ENCODE data around the gene TMEM174. TPM values are rescaled to one million over a fixed set of nuclear protein-coding genes. Genes with fewer than 3 reads are reported as not detected.

Gene TMEM174, protein sequence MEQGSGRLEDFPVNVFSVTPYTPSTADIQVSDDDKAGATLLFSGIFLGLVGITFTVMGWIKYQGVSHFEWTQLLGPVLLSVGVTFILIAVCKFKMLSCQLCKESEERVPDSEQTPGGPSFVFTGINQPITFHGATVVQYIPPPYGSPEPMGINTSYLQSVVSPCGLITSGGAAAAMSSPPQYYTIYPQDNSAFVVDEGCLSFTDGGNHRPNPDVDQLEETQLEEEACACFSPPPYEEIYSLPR
- total RNA-seq, result not detected

DNA sequence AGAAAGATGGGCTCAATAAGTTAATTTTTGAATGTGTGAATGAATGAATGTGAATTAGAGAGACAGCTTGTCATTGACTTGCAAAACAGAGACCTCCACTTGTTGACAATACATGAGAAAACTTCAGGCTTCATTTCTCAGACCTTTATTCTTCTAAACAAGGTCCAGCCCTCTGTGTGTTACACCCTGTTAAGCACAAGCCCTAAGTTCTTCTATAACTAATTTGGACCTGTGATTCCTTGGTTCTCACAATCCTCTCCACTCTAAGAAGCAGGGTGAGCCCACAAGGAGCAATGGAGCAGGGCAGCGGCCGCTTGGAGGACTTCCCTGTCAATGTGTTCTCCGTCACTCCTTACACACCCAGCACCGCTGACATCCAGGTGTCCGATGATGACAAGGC, at the start of gene TMEM174:
TMEM174 (plus strand) TSS at position 243 of the 400 bp plus-strand sequence; CDS start at position 294, 51 bp downstream.
- no peak for DNase-seq (ENCODE audit: low spot score)

DNA sequence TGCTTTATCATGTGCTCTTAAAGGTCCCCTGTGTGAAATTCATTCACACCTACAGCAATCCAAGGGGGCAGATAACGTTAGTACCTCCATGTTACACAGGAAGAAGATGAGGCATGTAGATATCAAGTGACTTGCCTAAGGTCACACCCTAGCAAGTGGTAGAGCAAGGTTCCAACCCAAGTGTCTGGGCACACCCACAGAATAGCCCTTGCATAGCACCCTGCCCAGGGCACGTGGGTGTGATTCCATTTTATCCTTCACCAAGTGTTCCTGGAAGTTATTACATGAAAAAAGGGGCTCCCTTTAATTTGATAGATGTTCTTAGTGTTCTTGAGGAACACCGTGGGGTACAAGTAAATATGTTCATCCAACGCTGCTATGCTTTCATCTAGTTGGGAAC, 47.7 kb upstream of the TMEM174 start:
- no peak for DNase-seq (ENCODE audit: low spot score)

- no peak for DNase-seq (ENCODE audit: low spot score)
These were observed 46.6 kb upstream of the TMEM174 start for GRCh38 chr5:73126381-73126780.

- DNase-seq (ENCODE audit: low spot score), result no peak
These were observed 46.0 kb upstream of the TMEM174 start for GRCh38 chr5:73126957-73127356.

GRCh38 chr5:73129143-73129542, 43.9 kb upstream of the TMEM174 start:
- no peak for DNase-seq (ENCODE audit: low spot score)

- DNase-seq (ENCODE audit: low spot score), result no peak
These were observed 42.2 kb upstream of the TMEM174 start for GRCh38 chr5:73130811-73131210.

GRCh38 chr5:73131711-73132425, 41.1 kb upstream of the TMEM174 start:
- DNase-seq (ENCODE audit: low spot score), result no peak

DNA sequence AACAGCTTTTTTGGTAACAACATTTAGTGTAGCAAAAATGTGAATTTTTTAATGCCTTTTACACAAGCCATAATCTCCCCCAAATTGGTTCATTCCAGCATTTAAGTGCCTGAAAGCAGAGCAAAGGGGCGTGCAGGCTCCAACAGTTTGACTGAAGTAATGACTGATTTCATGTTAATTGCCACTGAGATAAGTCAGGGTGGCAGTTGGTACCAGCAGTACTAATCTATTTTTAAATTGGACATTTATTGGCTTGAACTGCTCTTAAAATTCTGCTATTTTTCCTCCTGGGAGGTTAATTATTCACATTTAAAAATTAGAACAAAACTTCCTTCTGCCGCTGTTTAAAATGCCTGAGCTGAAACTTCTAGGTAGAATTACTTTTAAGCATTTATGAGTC, 40.2 kb upstream of the TMEM174 start:
- DNase-seq (ENCODE audit: low spot score), result no peak

GRCh38 chr5:73135021-73135420, 38.0 kb upstream of the TMEM174 start:
- no peak for DNase-seq (ENCODE audit: low spot score)

- no peak for DNase-seq (ENCODE audit: low spot score)
These were observed 37.5 kb upstream of the TMEM174 start for GRCh38 chr5:73135429-73136054.

GRCh38 chr5:73136055-73136562, 36.9 kb upstream of the TMEM174 start:
- DNase-seq (ENCODE audit: low spot score), result no peak

- no peak for DNase-seq (ENCODE audit: low spot score)
These were observed 35.1 kb upstream of the TMEM174 start for GRCh38 chr5:73137563-73138530.

DNA sequence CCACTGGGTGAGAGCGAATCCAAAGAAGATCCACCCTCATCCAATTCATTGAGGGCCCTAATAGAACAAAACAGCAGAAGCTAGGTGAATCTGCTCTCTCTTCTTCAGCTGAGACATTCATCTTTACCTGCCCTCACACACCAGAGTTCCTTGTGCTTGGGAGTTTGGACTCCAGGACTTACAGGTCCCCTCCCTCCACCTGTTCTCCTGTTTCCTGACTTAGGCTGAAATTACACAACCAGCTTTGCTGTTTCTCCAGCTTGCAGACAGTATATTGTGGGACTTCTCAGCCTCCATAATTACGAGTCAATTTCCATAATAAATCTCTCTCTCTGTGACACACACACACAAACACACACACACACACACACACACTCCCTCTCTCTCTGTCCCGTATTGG, 33.5 kb upstream of the TMEM174 start:
- DNase-seq (ENCODE audit: low spot score), result no peak

DNA sequence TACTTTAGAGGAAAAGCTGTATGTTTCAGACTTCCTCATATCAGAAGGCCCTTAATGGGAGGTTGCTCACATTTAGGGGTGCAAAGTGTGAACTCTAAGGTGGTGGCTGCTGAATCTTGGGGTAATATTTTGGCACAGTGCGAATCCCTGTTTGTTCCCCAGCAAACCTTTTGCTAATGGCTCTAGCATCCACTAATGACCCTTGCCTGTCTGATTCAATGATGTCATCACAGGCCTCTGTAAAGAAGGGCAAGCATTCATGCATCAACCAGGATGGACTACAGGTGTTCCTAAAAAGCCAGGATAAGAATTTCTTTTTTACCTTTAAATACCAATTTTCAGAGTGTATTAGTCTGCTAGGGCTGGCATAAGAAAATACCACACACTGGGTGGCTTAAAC, 32.2 kb upstream of the TMEM174 start:
- DNase-seq (ENCODE audit: low spot score), result no peak

GRCh38 chr5:73142035-73142434, 31.0 kb upstream of the TMEM174 start:
- no peak for DNase-seq (ENCODE audit: low spot score)

DNA sequence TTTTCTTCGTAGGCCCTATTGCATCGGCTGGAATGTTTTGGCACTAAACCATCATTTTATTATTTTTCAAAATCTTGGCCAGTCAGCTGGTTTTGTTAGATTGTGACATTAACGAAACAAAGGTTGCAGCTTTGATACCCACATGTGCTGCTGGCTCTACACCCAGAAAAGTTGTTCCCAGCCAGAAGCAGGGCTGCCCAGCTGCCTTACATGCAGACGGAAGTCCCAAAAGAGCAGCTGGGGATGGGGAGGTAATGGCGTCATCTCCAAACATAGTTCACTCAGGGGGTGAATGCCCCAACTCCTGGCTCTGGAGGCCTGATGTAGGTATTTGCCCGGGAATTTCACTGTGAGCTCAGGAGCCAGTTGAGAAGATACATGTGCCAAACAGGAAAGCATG, 29.3 kb upstream of the TMEM174 start:
- no peak for DNase-seq (ENCODE audit: low spot score)

DNA sequence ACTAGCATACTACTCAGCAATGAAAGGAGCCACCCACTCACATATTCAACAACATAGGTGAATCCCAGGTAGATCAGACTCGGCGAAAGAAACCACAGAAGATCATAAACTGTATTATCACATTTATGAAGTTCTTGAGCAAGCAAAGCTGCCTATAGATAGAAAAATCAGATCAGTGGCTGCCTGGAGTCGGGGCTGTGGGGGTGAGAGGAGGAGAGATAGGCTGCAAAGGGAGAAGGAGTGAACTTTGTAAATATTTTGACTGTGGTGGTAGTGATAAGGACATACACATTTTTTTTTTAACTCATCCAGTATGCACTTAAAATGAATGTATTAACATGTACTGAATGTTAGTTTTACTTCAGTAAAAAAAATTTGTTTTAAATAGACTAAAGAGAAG, 23.5 kb upstream of the TMEM174 start:
- no peak for DNase-seq (ENCODE audit: low spot score)

- DNase-seq (ENCODE audit: low spot score), result no peak
These were observed 22.1 kb upstream of the TMEM174 start for GRCh38 chr5:73150876-73151275.

DNA sequence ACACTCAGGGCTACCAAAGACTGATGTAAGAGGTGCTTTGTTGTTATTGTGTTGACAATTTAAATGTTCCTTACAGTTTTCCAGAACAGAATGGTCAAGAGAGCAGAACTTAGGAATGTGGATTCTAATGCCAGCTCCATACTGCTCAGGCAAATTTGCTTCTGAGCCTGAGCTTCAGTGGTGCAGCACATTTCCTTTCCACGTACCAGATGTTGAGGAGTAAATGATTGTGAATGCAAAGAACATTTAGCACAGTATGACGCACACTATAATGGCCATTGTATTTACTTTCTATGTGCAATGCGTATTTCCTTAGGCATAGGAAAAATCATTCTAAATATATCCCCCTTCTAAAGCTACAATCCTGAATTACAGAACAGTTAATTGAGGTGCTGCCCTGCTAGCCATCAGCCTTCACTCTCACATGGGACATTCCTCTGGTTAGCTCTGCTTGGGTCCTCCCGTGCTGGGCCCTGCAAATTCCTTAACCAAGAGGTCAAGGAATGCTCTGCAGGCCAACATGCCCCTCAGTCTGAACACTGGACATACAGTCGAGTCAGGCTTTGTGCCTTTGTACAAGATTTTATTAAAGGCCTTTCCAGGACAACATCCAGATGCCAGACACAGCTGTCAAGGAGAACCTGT, 21.1 kb upstream of the TMEM174 start:
- DNase-seq (ENCODE audit: low spot score), result no peak

DNA sequence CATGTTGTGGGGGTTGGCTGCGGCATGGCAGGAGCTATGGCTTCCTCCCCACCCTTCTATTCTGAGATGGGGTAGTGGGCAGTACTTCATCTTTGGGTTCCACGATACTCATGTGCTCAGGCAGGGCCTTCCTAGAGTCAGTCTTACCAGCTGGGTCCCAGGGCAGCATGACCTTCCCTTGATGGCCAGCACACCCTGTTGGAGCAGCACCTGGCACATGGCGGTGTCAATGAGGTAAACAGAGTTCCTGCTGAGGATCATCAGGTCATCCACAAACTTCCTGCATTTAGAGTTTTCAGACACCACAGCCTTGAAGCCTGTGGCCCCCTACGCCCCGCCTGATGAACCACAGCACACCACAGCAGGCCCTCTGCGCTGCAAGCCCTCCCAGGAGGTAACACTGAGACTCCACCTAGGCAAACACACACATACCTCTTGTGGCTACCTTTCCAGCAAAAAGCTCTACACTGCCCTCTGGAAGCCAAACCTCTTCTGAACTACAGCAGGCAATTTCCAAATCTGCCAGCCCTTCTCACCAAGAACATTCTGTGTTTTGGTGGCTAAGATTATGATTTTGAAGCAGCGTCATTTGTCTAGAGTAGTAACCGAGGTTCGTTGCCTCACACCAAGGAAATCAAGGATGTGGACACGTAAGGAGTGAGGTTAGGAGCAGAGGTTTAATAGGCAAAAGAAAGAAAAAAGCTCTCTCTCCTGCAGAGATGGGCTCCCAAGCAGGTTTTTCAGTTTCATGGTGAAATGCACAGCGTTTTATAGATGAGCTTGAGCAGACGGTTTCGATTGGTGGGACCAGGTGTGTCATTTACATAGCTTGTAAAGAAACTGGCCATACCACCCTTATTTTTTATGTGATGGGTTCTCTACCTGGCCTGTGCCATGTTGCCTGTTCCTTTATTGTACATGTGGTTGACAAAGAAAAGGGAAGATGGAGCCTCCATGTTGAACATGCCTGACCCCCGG, 20.3 kb upstream of the TMEM174 start:
- no peak for DNase-seq (ENCODE audit: low spot score)

Measured in ureter (tissue), 1 donor.